Spinal cord (tissue), 10 donors: ENCODE measurements around the gene GSG1. TPM values are rescaled to one million over a fixed set of nuclear protein-coding genes. Genes with fewer than 3 reads are reported as not detected.
"Not testable (repeated sequence)": the region's sequence is repeated elsewhere in the genome, so short reads cannot be mapped to it uniquely, and the experiment has no call there.

Source experiments
- DNase-seq, 6 donors: peaks; one replicate each; pipeline versions ENCODE4 v3.0.0 to v3.0.0-alpha.2; 2013 to 2015; ENCODE audit warnings: low spot score in 6 of 6, low read depth in 4 of 6
- H3K27ac ChIP-seq: one replicate; pipeline ENCODE4 v1.5.1; 2013; ENCODE audit warnings: low read depth, low read length, control low read depth
- H3K27me3 ChIP-seq: one replicate; pipeline ENCODE4 v1.6.1; 2013; ENCODE audit warnings: low read length; ENCODE audit not compliant: control insufficient read depth, insufficient read depth
- H3K36me3 ChIP-seq: one replicate; pipeline ENCODE4 v1.6.1; 2013; ENCODE audit warnings: low read length; ENCODE audit not compliant: control insufficient read depth, insufficient read depth
- H3K4me1 ChIP-seq: one replicate; pipeline ENCODE4 v1.6.1; 2013; ENCODE audit warnings: low read length; ENCODE audit not compliant: control insufficient read depth, insufficient read depth
- H3K4me3 ChIP-seq: one replicate; pipeline ENCODE4 v1.5.1; 2013; ENCODE audit warnings: low read depth, low read length, control low read depth
- H3K9me3 ChIP-seq: one replicate; pipeline ENCODE4 v1.6.1; 2013; ENCODE audit warnings: low read length; ENCODE audit not compliant: control insufficient read depth, insufficient read depth
- WGBS: methylation state at CpG from one replicate; pipeline ENCODE4 v1.1.5; 2013; ENCODE audit warnings: missing lambda C conversion rate; ENCODE audit not compliant: insufficient coverage; 5-methylcytosine and 5-hydroxymethylcytosine counted together
- polyA plus RNA-seq, 2 donors: library from polyadenylated mRNA; unstranded; fragments of 120-200 nt; gene quantifications; one replicate each; pipeline ENCODE4 v1.2.1, GENCODE V29; 2013; ENCODE audit not compliant: insufficient read length in 2 of 2
- total RNA-seq, 2 donors: library from RNA; depleted of rRNA in 1 of 2; stranded (reverse); fragments of 120-200 nt in 1 of 2; fragments of >200 nt in 1 of 2; gene quantifications; one replicate each; pipeline versions ENCODE4 v1.2.3 to v1.2.4, GENCODE V29; 2013 to 2014
- donor health status: healthy.

GSG1 gene
- total and polyA plus RNA-seq, 4 donors = 0.59 to 0.78 (median 0.77) TPM; not detected in 1

- no CpG with 5 or more reads among the region's 3 CpGs for WGBS
- Histone ChIP-seq H3K27ac (no peak overlapping the region), H3K27me3 (no peaks in the 10 kb centered on the region), H3K4me1 (no peaks in the 10 kb centered on the region), H3K4me3 (no peak overlapping the region), H3K9me3 (no peaks in the 10 kb centered on the region), H3K36me3 (peaks cover 25% of the 10 kb centered on the region)
- no peak for DNase-seq
Observed at GRCh38 chr12:13073173-13073572, 30.3 kb downstream of the GSG1 start.

- H3K9me3 ChIP-seq = no peaks in the 10 kb centered on the region
- H3K27ac ChIP-seq = no peak overlapping the region
- no peak overlapping the region for H3K4me3 ChIP-seq
- no peak for DNase-seq
- no peaks in the 10 kb centered on the region for H3K27me3 ChIP-seq
- peaks cover 33% of the 10 kb centered on the region for H3K36me3 ChIP-seq
- WGBS = 80% methylated on average over 4 of the region's 10 CpGs
- no peaks in the 10 kb centered on the region for H3K4me1 ChIP-seq
Observed at GRCh38 chr12:13071305-13072280, 31.9 kb downstream of the GSG1 start.

- H3K36me3 ChIP-seq = peaks cover 22% of the 10 kb centered on the region
- H3K4me1 ChIP-seq = no peaks in the 10 kb centered on the region
- H3K27ac ChIP-seq = no peak overlapping the region
- no peaks in the 10 kb centered on the region for H3K9me3 ChIP-seq
- DNase-seq = no peak
- no peaks in the 10 kb centered on the region for H3K27me3 ChIP-seq
- H3K4me3 ChIP-seq = no peak overlapping the region
- 55% methylated on average over 5 of the region's 6 CpGs for WGBS
Observed at GRCh38 chr12:13069380-13069779, 34.1 kb downstream of the GSG1 start.

GRCh38 chr12:13067322-13067721 is 36.1 kb downstream of the GSG1 start:
- DNase-seq = no peak
- no peak overlapping the region for H3K4me3 ChIP-seq
- H3K4me1 ChIP-seq = no peaks in the 10 kb centered on the region
- no peaks in the 10 kb centered on the region for H3K27me3 ChIP-seq
- peaks cover 18% of the 10 kb centered on the region for H3K36me3 ChIP-seq
- no CpG with 5 or more reads among the region's 1 CpG for WGBS
- H3K9me3 ChIP-seq = no peaks in the 10 kb centered on the region
- no peak overlapping the region for H3K27ac ChIP-seq

- H3K4me3 ChIP-seq = no peak overlapping the region
- no peaks in the 10 kb centered on the region for H3K9me3 ChIP-seq
- H3K4me1 ChIP-seq = no peaks in the 10 kb centered on the region
- 81% methylated on average over 5 of the region's 7 CpGs for WGBS
- H3K36me3 ChIP-seq = peaks cover 15% of the 10 kb centered on the region
- no peak overlapping the region for H3K27ac ChIP-seq
- no peaks in the 10 kb centered on the region for H3K27me3 ChIP-seq
- no peak for DNase-seq
Observed at GRCh38 chr12:13066459-13066858, 37.0 kb downstream of the GSG1 start.

- Histone ChIP-seq H3K4me1 (no peaks in the 10 kb centered on the region), H3K27me3 (no peaks in the 10 kb centered on the region), H3K4me3 (no peak overlapping the region), H3K27ac (no peak overlapping the region), H3K9me3 (no peaks in the 10 kb centered on the region), H3K36me3 (peaks cover 17% of the 10 kb centered on the region)
- DNase-seq = no peak
- WGBS = 75% methylated on average over 2 of the region's 2 CpGs
Observed at GRCh38 chr12:13066014-13066413, 37.5 kb downstream of the GSG1 start.

- H3K4me1 ChIP-seq = no peaks in the 10 kb centered on the region
- no peak overlapping the region for H3K27ac ChIP-seq
- no peak overlapping the region for H3K4me3 ChIP-seq
- DNase-seq = no peak
- H3K27me3 ChIP-seq = no peaks in the 10 kb centered on the region
- H3K9me3 ChIP-seq = no peaks in the 10 kb centered on the region
- H3K36me3 ChIP-seq = peaks cover 22% of the 10 kb centered on the region
- WGBS = 65% methylated on average over 4 of the region's 5 CpGs
Observed at GRCh38 chr12:13062669-13063068, 40.8 kb downstream of the GSG1 start.

- H3K27me3 ChIP-seq = no peaks in the 10 kb centered on the region
- no peak overlapping the region for H3K27ac ChIP-seq
- H3K4me1 ChIP-seq = no peaks in the 10 kb centered on the region
- 85% methylated on average over 3 of the region's 5 CpGs for WGBS
- DNase-seq = no peak
- H3K4me3 ChIP-seq = no peak overlapping the region
- no peaks in the 10 kb centered on the region for H3K9me3 ChIP-seq
- peaks cover 17% of the 10 kb centered on the region for H3K36me3 ChIP-seq
Observed at GRCh38 chr12:13061377-13061776, 42.1 kb downstream of the GSG1 start.

GRCh38 chr12:13060581-13060980 is 42.9 kb downstream of the GSG1 start:
- Histone ChIP-seq H3K4me3 (no peak overlapping the region), H3K27me3 (no peaks in the 10 kb centered on the region), H3K27ac (no peak overlapping the region), H3K4me1 (no peaks in the 10 kb centered on the region), H3K36me3 (peaks cover 17% of the 10 kb centered on the region), H3K9me3 (no peaks in the 10 kb centered on the region)
- DNase-seq = no peak
- 100% methylated on average over 1 of the region's 2 CpGs for WGBS

- not testable (repeated sequence) for H3K4me1 ChIP-seq, DNase-seq, H3K27me3 ChIP-seq, H3K9me3 ChIP-seq, H3K27ac ChIP-seq, H3K4me3 ChIP-seq, H3K36me3 ChIP-seq
- 80% methylated on average over 1 of the region's 6 CpGs for WGBS
Observed at GRCh38 chr12:13053617-13054016, 49.9 kb downstream of the GSG1 start.
